HepG2 (cell line): ENCODE measurements around the gene PCLO. TPM values are rescaled to one million over a fixed set of nuclear protein-coding genes. Genes with fewer than 3 reads are reported as not detected.

ENCODE experiments used
- CBX2 ChIP-seq, 2 experiments: fragments of 200-600 bp in 1 of 2; sonication (generic); formaldehyde crosslinking in 1 of 2; IDR thresholded peaks; 2 replicates each; pipeline versions ENCODE4 v1.7.0 to v1.8.1; 2018 to 2022; ENCODE audit warnings: low read depth in 2 of 2, low read length in 1 of 2, mild to moderate bottlenecking in 1 of 2, missing genetic modification reagents in 1 of 2
- HNRNPK ChIP-seq: fragments of 200-400 bp; formaldehyde crosslinking; IDR thresholded peaks from 2 replicates; pipeline ENCODE4 v1.6.1; 2018; ENCODE audit warnings: low read length, low read depth, moderate library complexity, mild to moderate bottlenecking; ENCODE audit not compliant: poor library complexity, severe bottlenecking
- KLF9 ChIP-seq: IDR thresholded peaks from 2 replicates; pipeline ENCODE4 v1.6.1; 2016; ENCODE audit warnings: low read depth
- NR1H2 ChIP-seq: sonication (generic); formaldehyde crosslinking; IDR thresholded peaks from 2 replicates; pipeline ENCODE4 v1.8.1; 2022; ENCODE audit warnings: low read depth, missing genetic modification reagents, borderline replicate concordance
- POGZ ChIP-seq: sonication (generic); formaldehyde crosslinking; IDR thresholded peaks from 2 replicates; pipeline ENCODE4 v1.4.0; 2020; ENCODE audit warnings: mild to moderate bottlenecking, missing genetic modification reagents
- SSRP1 ChIP-seq: IDR thresholded peaks from 2 replicates; pipeline ENCODE4 v1.6.1; 2016; ENCODE audit warnings: control low read depth
- TAF15 ChIP-seq: fragments of 200-400 bp; formaldehyde crosslinking; IDR thresholded peaks from one replicate; pipeline ENCODE4 v1.6.1; 2018; ENCODE audit warnings: mild to moderate bottlenecking, low read depth, low read length; ENCODE audit not compliant: poor library complexity, severe bottlenecking
- ZNF639 ChIP-seq: conservative IDR thresholded peaks from 2 replicates; pipeline ENCODE4 v1.6.1; 2018; ENCODE audit warnings: missing genetic modification reagents
- polyA plus RNA-seq, 8 experiments: library from polyadenylated mRNA; depleted of rRNA in 3 of 8; stranded (reverse) in 7 of 8; unstranded in 1 of 8; fragments of >200 nt; fragmentation: Illumina TruSeq in 4 of 8; extraction: Trizol in 4 of 8; gene quantifications; 2 replicates each; pipeline versions ENCODE4 v1.2.1 to v1.2.3, GENCODE V29; 2011 to 2016; ENCODE audit warnings: low read depth in 4 of 8, missing spikeins in 1 of 8, mixed read lengths in 1 of 8; ENCODE audit not compliant: insufficient read depth in 1 of 8
- total RNA-seq, 5 experiments: library from RNA; depleted of rRNA; stranded (reverse); fragments of >200 nt; fragmentation: Illumina TruSeq; extraction: Trizol; gene quantifications; 2 replicates each; pipeline ENCODE4 v1.2.3, GENCODE V29; 2016; ENCODE audit warnings: low read depth in 1 of 5
- TF ChIP-seq, protein P1 (sequence below): sonication (generic); formaldehyde crosslinking; IDR thresholded peaks from 2 replicates; pipeline ENCODE4 v1.4.0; 2020; ENCODE audit warnings: mild to moderate bottlenecking, missing genetic modification reagents

PCLO gene
- total and polyA plus RNA-seq, 2 of the 13 experiments (the other 11 are each of a cell fraction or from before 2014, with no cell fraction given): 0.07 to 0.29 TPM

GRCh38 chr7:82760074-82760473, 402.6 kb downstream of the PCLO start (continued):
- no peak for TF ChIP-seq POGZ
- no peak for TF ChIP-seq SSRP1
- TF ChIP-seq HNRNPK: no peak
- TF ChIP-seq, protein P1, sequence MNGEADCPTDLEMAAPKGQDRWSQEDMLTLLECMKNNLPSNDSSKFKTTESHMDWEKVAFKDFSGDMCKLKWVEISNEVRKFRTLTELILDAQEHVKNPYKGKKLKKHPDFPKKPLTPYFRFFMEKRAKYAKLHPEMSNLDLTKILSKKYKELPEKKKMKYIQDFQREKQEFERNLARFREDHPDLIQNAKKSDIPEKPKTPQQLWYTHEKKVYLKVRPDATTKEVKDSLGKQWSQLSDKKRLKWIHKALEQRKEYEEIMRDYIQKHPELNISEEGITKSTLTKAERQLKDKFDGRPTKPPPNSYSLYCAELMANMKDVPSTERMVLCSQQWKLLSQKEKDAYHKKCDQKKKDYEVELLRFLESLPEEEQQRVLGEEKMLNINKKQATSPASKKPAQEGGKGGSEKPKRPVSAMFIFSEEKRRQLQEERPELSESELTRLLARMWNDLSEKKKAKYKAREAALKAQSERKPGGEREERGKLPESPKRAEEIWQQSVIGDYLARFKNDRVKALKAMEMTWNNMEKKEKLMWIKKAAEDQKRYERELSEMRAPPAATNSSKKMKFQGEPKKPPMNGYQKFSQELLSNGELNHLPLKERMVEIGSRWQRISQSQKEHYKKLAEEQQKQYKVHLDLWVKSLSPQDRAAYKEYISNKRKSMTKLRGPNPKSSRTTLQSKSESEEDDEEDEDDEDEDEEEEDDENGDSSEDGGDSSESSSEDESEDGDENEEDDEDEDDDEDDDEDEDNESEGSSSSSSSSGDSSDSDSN: no peak
- TF ChIP-seq KLF9 (CRISPR knock-in tag): no peak
- TF ChIP-seq CBX2 (IDR thresholded peaks at IDR 0.05; ENCODE audit: low read depth, low read length): no peak
- no peak for TF ChIP-seq CBX2 (CRISPR knock-in tag; IDR thresholded peaks at IDR 0.05; ENCODE audit: low read depth)
- TF ChIP-seq NR1H2 (CRISPR knock-in tag): no peak
- TF ChIP-seq ZNF639 (CRISPR knock-in tag): no peak
- no peak for TF ChIP-seq TAF15
